ENCODE results near the gene PKMYT1. TPM values are rescaled to one million over a fixed set of nuclear protein-coding genes. Genes with fewer than 3 reads are reported as not detected.

PKMYT1 gene
- total and polyA plus RNA-seq, 2 donors (not counting 1 experiment from before 2014, with no cell fraction given) = 1.2 to 2.7 TPM

DNA sequence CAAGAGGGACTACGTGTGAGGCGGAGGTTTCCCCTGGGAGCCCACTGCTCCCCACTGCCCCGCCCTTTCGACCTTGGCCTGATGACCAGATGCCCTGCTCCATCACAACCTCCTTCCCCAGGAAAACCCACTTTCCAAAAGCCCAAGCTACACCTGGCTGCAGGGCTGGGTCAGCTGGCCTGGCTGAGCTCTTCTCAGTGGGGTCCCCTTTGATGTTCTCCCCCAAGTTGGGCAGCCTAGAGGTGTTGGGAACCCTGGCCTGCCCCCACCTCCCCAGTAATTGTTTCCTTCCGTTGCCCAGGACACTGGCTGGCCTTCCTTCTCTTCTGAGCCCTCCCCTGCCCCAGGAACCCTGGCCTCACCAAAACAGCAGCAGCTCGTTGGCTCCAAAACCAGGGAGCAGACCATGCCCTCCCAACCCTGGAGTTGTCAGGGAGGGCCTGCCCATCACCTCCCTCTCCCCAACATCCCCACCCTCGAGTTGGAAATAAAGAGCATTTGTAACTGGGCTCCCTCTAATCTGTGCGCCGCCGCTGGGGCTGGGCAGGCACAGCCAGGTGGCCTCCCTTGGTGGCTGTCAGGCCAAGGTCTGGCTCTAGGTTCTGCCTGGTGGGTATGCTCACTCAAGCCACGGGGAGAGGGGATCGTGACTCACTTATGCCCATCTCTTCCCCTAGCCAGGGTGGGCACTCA is 33.9 kb upstream of the PKMYT1 start:
- TF ChIP-seq EZH2 (IDR thresholded peaks at IDR 0.05; ENCODE audit: low read length, missing control alignments) (no peak), CTCF (conservative IDR thresholded peaks at IDR 0.05 in 1 of 2, IDR thresholded peaks at IDR 0.05 in 1 of 2; ENCODE audit: low read depth in 1 of 2, low read length in 2 of 2) (no peak)
- Histone ChIP-seq H3K4me2 (ENCODE audit: extremely low read depth, insufficient read depth, low read length) (no peak overlapping the region), H3K9me3 (ENCODE audit: control insufficient read depth, insufficient read depth, low read depth, low read length) (no peaks in the 10 kb centered on the region), H3K36me3 (ENCODE audit: control insufficient read depth, insufficient read depth, low read length) (no peaks in the 10 kb centered on the region), H3K27me3 (ENCODE audit: control insufficient read depth, insufficient read depth, low read length) (peaks cover 30% of the 10 kb centered on the region), H3K4me3 (replicated peaks in 1 of 4; ENCODE audit: control extremely low read depth in 1 of 4, insufficient read depth in 1 of 4, low read depth in 3 of 4, low read length in 4 of 4) (no peak overlapping the region), H3K79me2 (ENCODE audit: control insufficient read depth, insufficient read depth, low read length) (no peaks in the 10 kb centered on the region), H2AFZ (ENCODE audit: low read length) (no peak overlapping the region), H3K27ac (ENCODE audit: insufficient read depth, low read length) (no peak overlapping the region), H3K4me1 (ENCODE audit: control insufficient read depth, extremely low read depth, insufficient read depth, low read length) (no peaks in the 10 kb centered on the region), H4K20me1 (ENCODE audit: control insufficient read depth, extremely low read depth, insufficient read depth, low read length) (no peaks in the 10 kb centered on the region), H3K9ac (ENCODE audit: insufficient read depth, low read length) (no peak overlapping the region)
- no peak for DNase-seq (ENCODE audit: low read depth in 2 of 2)

DNA sequence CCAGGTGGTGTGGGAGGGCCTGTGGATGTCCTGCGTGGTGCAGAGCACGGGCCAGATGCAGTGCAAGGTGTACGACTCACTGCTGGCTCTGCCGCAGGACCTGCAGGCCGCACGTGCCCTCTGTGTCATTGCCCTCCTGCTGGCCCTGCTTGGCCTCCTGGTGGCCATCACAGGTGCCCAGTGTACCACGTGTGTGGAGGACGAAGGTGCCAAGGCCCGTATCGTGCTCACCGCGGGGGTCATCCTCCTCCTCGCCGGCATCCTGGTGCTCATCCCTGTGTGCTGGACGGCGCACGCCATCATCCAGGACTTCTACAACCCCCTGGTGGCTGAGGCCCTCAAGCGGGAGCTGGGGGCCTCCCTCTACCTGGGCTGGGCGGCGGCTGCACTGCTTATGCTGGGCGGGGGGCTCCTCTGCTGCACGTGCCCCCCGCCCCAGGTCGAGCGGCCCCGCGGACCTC is 33.3 kb upstream of the PKMYT1 start:
- Histone ChIP-seq H3K4me3 (replicated peaks in 1 of 4; ENCODE audit: control extremely low read depth in 1 of 4, insufficient read depth in 1 of 4, low read depth in 3 of 4, low read length in 4 of 4) (no peak overlapping the region), H3K4me2 (ENCODE audit: extremely low read depth, insufficient read depth, low read length) (no peak overlapping the region), H3K4me1 (ENCODE audit: control insufficient read depth, extremely low read depth, insufficient read depth, low read length) (no peaks in the 10 kb centered on the region), H3K9me3 (ENCODE audit: control insufficient read depth, insufficient read depth, low read depth, low read length) (no peaks in the 10 kb centered on the region), H2AFZ (ENCODE audit: low read length) (no peak overlapping the region), H3K79me2 (ENCODE audit: control insufficient read depth, insufficient read depth, low read length) (no peaks in the 10 kb centered on the region), H3K36me3 (ENCODE audit: control insufficient read depth, insufficient read depth, low read length) (no peaks in the 10 kb centered on the region), H4K20me1 (ENCODE audit: control insufficient read depth, extremely low read depth, insufficient read depth, low read length) (no peaks in the 10 kb centered on the region), H3K27me3 (ENCODE audit: control insufficient read depth, insufficient read depth, low read length) (peaks cover 30% of the 10 kb centered on the region), H3K27ac (ENCODE audit: insufficient read depth, low read length) (no peak overlapping the region), H3K9ac (ENCODE audit: insufficient read depth, low read length) (no peak overlapping the region)
- no peak for TF ChIP-seq CTCF (conservative IDR thresholded peaks at IDR 0.05 in 1 of 2, IDR thresholded peaks at IDR 0.05 in 1 of 2; ENCODE audit: low read depth in 1 of 2, low read length in 2 of 2)
- TF ChIP-seq EZH2 (IDR thresholded peaks at IDR 0.05; ENCODE audit: low read length, missing control alignments) = no peak
- DNase-seq (ENCODE audit: low read depth in 2 of 2) = no peak

DNA sequence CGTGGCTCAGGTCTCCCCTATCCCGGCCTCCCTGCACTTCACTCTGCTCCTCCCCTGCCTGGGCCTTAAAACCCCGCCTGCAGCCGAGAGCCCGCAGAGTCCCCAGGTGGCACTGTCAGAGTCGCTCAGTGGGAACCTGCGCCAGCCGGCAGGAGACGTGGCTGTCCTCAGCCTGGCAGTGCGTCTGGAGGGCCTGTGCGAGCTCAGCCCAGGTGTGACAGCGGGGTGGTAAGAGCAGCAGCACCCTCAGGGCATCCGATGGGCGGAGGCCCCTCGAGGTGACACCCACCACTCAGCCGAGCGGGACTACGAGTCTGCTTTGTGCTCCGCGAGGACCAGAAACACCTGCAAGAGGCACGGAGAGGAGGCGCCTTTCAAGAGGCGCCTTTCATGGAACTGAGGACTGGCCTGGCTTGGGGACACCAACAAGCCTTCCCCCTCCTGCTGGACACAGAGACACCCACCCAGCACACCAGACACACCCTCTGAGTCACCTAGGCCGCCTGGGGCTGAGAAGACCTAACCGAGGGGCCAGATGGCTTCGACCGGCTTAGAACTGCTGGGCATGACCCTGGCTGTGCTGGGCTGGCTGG is 32.7 kb upstream of the PKMYT1 start, which contains the start of gene CLDN9:
CLDN9 (plus strand) TSS at position 96 of the 593 bp plus-strand sequence; CDS start at position 536, 440 bp downstream.
- H3K4me2 ChIP-seq (ENCODE audit: extremely low read depth, insufficient read depth, low read length) = no peak within 1 kb of the TSS
- peaks cover 34% of the 10 kb centered on the region for H3K27me3 ChIP-seq (ENCODE audit: control insufficient read depth, insufficient read depth, low read length)
- no peaks in the 10 kb centered on the region for H4K20me1 ChIP-seq (ENCODE audit: control insufficient read depth, extremely low read depth, insufficient read depth, low read length)
- no peaks in the 10 kb centered on the region for H3K4me1 ChIP-seq (ENCODE audit: control insufficient read depth, extremely low read depth, insufficient read depth, low read length)
- no peak within 1 kb of the TSS for H3K4me3 ChIP-seq (replicated peaks in 1 of 4; ENCODE audit: control extremely low read depth in 1 of 4, insufficient read depth in 1 of 4, low read depth in 3 of 4, low read length in 4 of 4)
- H3K9ac ChIP-seq (ENCODE audit: insufficient read depth, low read length) = no peak within 1 kb of the TSS
- H3K9me3 ChIP-seq (ENCODE audit: control insufficient read depth, insufficient read depth, low read depth, low read length) = no peaks in the 10 kb centered on the region
- TF ChIP-seq EZH2 (IDR thresholded peaks at IDR 0.05; ENCODE audit: low read length, missing control alignments) = no peak
- no peak for TF ChIP-seq CTCF (conservative IDR thresholded peaks at IDR 0.05 in 1 of 2, IDR thresholded peaks at IDR 0.05 in 1 of 2; ENCODE audit: low read depth in 1 of 2, low read length in 2 of 2)
- H3K36me3 ChIP-seq (ENCODE audit: control insufficient read depth, insufficient read depth, low read length) = no peaks in the 10 kb centered on the region
- no peak within 1 kb of the TSS for H2AFZ ChIP-seq (ENCODE audit: low read length)
- no peak within 1 kb of the TSS for H3K27ac ChIP-seq (ENCODE audit: insufficient read depth, low read length)
- H3K79me2 ChIP-seq (ENCODE audit: control insufficient read depth, insufficient read depth, low read length) = no peaks in the 10 kb centered on the region
- DNase-seq (ENCODE audit: low read depth in 2 of 2) = no peak
